Measurements from ENCODE around the gene MYL9. TPM values are rescaled to one million over a fixed set of nuclear protein-coding genes. Genes with fewer than 3 reads are reported as not detected.
"Not testable (repeated sequence)": the region's sequence is repeated elsewhere in the genome, so short reads cannot be mapped to it uniquely, and the experiment has no call there.

MYL9 gene
- polyA plus RNA-seq, 1 of the 3 experiments (the other 2 are of a cell fraction) = not detected

GRCh38 chr20:36521526-36521925 is 19.8 kb upstream of the MYL9 start:
- H3K27me3 ChIP-seq (ENCODE audit: insufficient read depth) = no peaks in the 10 kb centered on the region
- H3K4me1 ChIP-seq (ENCODE audit: control insufficient read depth in 1 of 2, insufficient read depth in 2 of 2, low read depth in 1 of 2, low read length in 1 of 2) = peaks cover 0 to 22% of the 10 kb centered on the region in 2 experiments; a peak in 2 of 4 replicates
- no peak overlapping the region for H3K27ac ChIP-seq (ENCODE audit: low read depth in 2 of 2, low read length in 1 of 2)
- TF ChIP-seq GABPA (IDR thresholded peaks at IDR 0.05; ENCODE audit: low read depth) (no peak), RCOR1 (IDR thresholded peaks at IDR 0.05; ENCODE audit: low read length) (no peak), ELF1 (IDR thresholded peaks at IDR 0.05) (no peak), REST (IDR thresholded peaks at IDR 0.05; ENCODE audit: low read depth, low read length) (no peak), PBX3 (IDR thresholded peaks at IDR 0.05) (no peak), POLR2AphosphoS5 (IDR thresholded peaks at IDR 0.05; ENCODE audit: low read depth, low read length) (no peak), CTCF (IDR thresholded peaks at IDR 0.05) (no peak)
- POLR2A ChIA-PET = interaction anchor here (0.6 kb wide), 1 partner anchor 39 kb away, joined by 3 read pairs; no protein-coding TSS in a partner anchor
- H3K36me3 ChIP-seq (replicated peaks in 1 of 2; ENCODE audit: control insufficient read depth in 1 of 2, insufficient read depth in 2 of 2, low read length in 1 of 2) = peaks cover 23 to 58% of the 10 kb centered on the region in 2 experiments
- no peak overlapping the region for H3K4me2 ChIP-seq
- H2AFZ ChIP-seq (ENCODE audit: low read depth) = no peak overlapping the region
- CTCF ChIA-PET = interaction anchor here (1.0 to 2.0 kb wide), 2 partner anchors 59 to 82 kb away, joined by 3 to 4 read pairs; no protein-coding TSS in a partner anchor
- 93% methylated on average over 1 of the region's 1 CpG for WGBS (ENCODE audit: low lambda C conversion rate)
- H3F3A ChIP-seq (replicated peaks; ENCODE audit: insufficient read depth) = peaks cover 22% of the 10 kb centered on the region
- peaks cover 78% of the 10 kb centered on the region for H3K79me2 ChIP-seq (ENCODE audit: insufficient read depth)
- no peak overlapping the region for H3K4me3 ChIP-seq (ENCODE audit: low read depth in 2 of 2, low read length in 1 of 2)
- H3K9me3 ChIP-seq = no peaks in the 10 kb centered on the region
- H4K20me1 ChIP-seq (ENCODE audit: insufficient read depth) = peaks cover 51% of the 10 kb centered on the region
- no peak overlapping the region for H3K9ac ChIP-seq
- no peak for DNase-seq
- no peaks in the 10 kb centered on the region for H3K9me2 ChIP-seq

- H3K9ac ChIP-seq; H3K27me3 ChIP-seq (ENCODE audit: insufficient read depth); DNase-seq; H3K27ac ChIP-seq (ENCODE audit: low read depth in 2 of 2, low read length in 1 of 2); H3K4me2 ChIP-seq; CTCF ChIA-PET; H3K9me2 ChIP-seq; H3K9me3 ChIP-seq; POLR2A ChIA-PET; H3K4me3 ChIP-seq (ENCODE audit: low read depth in 2 of 2, low read length in 1 of 2); H2AFZ ChIP-seq (ENCODE audit: low read depth): not testable (repeated sequence)
- H3K36me3 ChIP-seq (replicated peaks in 1 of 2; ENCODE audit: control insufficient read depth in 1 of 2, insufficient read depth in 2 of 2, low read length in 1 of 2) = peaks cover 32 to 64% of the 10 kb centered on the region in 2 experiments
- 98% methylated on average over 7 of the region's 7 CpGs for WGBS (ENCODE audit: low lambda C conversion rate)
- peaks cover 0 to 22% of the 10 kb centered on the region in 2 experiments; a peak in 2 of 4 replicates for H3K4me1 ChIP-seq (ENCODE audit: control insufficient read depth in 1 of 2, insufficient read depth in 2 of 2, low read depth in 1 of 2, low read length in 1 of 2)
- H3F3A ChIP-seq (replicated peaks; ENCODE audit: insufficient read depth) = peaks cover 22% of the 10 kb centered on the region
- H4K20me1 ChIP-seq (ENCODE audit: insufficient read depth) = peaks cover 50% of the 10 kb centered on the region
- H3K79me2 ChIP-seq (ENCODE audit: insufficient read depth) = peaks cover 69% of the 10 kb centered on the region
Measured at GRCh38 chr20:36522412-36522811, 18.9 kb upstream of the MYL9 start.

Data from SK-N-SH (cell line).